Panc1 (cell line): ENCODE data around the gene ADAM10. TPM values are rescaled to one million over a fixed set of nuclear protein-coding genes. Genes with fewer than 3 reads are reported as not detected.
"Not testable (repeated sequence)": the region's sequence is repeated elsewhere in the genome, so short reads cannot be mapped to it uniquely, and the experiment has no call there.

Experiments used
- ATAC-seq: fragments of 200-7000 bp; cut with Tn5 transposase; 2 replicates; pipeline ENCODE4 v1.9.1; 2020; ENCODE audit warnings: mild to moderate bottlenecking, moderate library complexity
- BruUV-seq: library from RNA; stranded (reverse); fragments of 400-500 nt; replicated peaks from 2 replicates; lab custom pipeline; 2021; lab: Mats Ljungman, UMichigan
- CTCF ChIA-PET: fragments of 300-600 bp; sonication (Branson Sonifier 250); formaldehyde crosslinking; loops from one replicate; lab custom pipeline; 2022; ENCODE audit warnings: antibody characterized with exemption; lab: Charles Lee
- POLR2A ChIA-PET: fragments of 300-600 bp; sonication (Branson Sonifier 250); formaldehyde crosslinking; loops from one replicate; lab custom pipeline; 2022; ENCODE audit warnings: antibody characterized with exemption; lab: Charles Lee
- DNase-seq: peaks from one replicate; pipeline ENCODE4 v3.0.0-alpha.2; 2010; ENCODE audit warnings: low read depth, low spot score
- H3K27ac ChIP-seq: 2 replicates; pipeline ENCODE4 v1.5.1; 2011; ENCODE audit warnings: mild to moderate bottlenecking, low read length, inconsistent platforms
- H3K27me3 ChIP-seq: fragments of 200-500 bp; sonication (Bioruptor generic); 2 replicates; pipeline ENCODE4 v1.6.0; 2014; ENCODE audit warnings: low read length, inconsistent platforms; ENCODE audit not compliant: control insufficient read depth, insufficient read depth
- H3K36me3 ChIP-seq: fragments of 200-500 bp; sonication (Bioruptor generic); 2 replicates; pipeline ENCODE4 v1.5.1; 2014; ENCODE audit warnings: inconsistent platforms, mild to moderate bottlenecking, low read length, moderate library complexity; ENCODE audit not compliant: control insufficient read depth, insufficient read depth
- H3K4me1 ChIP-seq: 2 replicates; pipeline ENCODE4 v1.5.1; 2011; ENCODE audit warnings: inconsistent platforms, mild to moderate bottlenecking, low read length, moderate library complexity; ENCODE audit not compliant: control insufficient read depth, insufficient read depth
- H3K4me3 ChIP-seq, 2 experiments: 2 replicates each; pipeline ENCODE4 v1.5.1; 2011 to 2012; ENCODE audit warnings: low read depth in 2 of 2, low read length in 2 of 2, mild to moderate bottlenecking in 2 of 2, inconsistent platforms in 1 of 2, moderate library complexity in 1 of 2
- H3K9me3 ChIP-seq: fragments of 200-500 bp; sonication (Bioruptor generic); 2 replicates; pipeline ENCODE4 v1.5.1; 2014; ENCODE audit warnings: low read depth, mild to moderate bottlenecking, inconsistent platforms, low read length, moderate library complexity; ENCODE audit not compliant: control insufficient read depth, insufficient read depth
- CTCF ChIP-seq: fragments of 450-650 bp; IDR thresholded peaks from 2 replicates; pipeline ENCODE4 v1.5.1; 2017; ENCODE audit warnings: mild to moderate bottlenecking
- POLR2AphosphoS5 ChIP-seq: IDR thresholded peaks from 2 replicates; pipeline ENCODE4 v1.6.1; 2012; ENCODE audit warnings: mild to moderate bottlenecking, low read depth, low read length, moderate library complexity
- REST ChIP-seq, 2 experiments: IDR thresholded peaks; 2 replicates each; pipeline ENCODE4 v1.6.1; 2011 to 2012; ENCODE audit warnings: low read depth in 2 of 2, control low read depth in 1 of 2, low read length in 1 of 2, mild to moderate bottlenecking in 1 of 2, moderate library complexity in 1 of 2; ENCODE audit not compliant: insufficient read depth in 1 of 2
- SIN3A ChIP-seq: IDR thresholded peaks from 2 replicates; pipeline ENCODE4 v1.6.1; 2012; ENCODE audit warnings: low read depth, mild to moderate bottlenecking, low read length, moderate library complexity, borderline replicate concordance; ENCODE audit not compliant: insufficient read depth
- TCF7L2 ChIP-seq: IDR thresholded peaks from 2 replicates; pipeline ENCODE4 v1.6.1; 2011; ENCODE audit warnings: mild to moderate bottlenecking, low read depth, low read length, inconsistent platforms
- in situ Hi-C: cut with HindIII; loops from 2 replicates; pipeline ENCODE4 v1.10.0; 2016; ENCODE audit warnings: low sequenced_read_pairs, low pct_unique_long_range_greater_than_20kb
- intact Hi-C: fragments of 100-400 bp; cut with micrococcal nuclease; formaldehyde crosslinking; loops from one replicate; pipeline ENCODE4 v1.10.0; 2022; ENCODE audit not compliant: unreplicated experiment
- total RNA-seq: library from RNA; stranded (reverse); gene quantifications from one replicate; pipeline ENCODE4 v1.2.1, GENCODE V29; 2021; ENCODE audit not compliant: unreplicated experiment

ADAM10 gene
- total RNA-seq, 1 experiment from 2014 or later = 176 TPM

GRCh38 chr15:58605931-58606530 lies 143.5 kb downstream of the ADAM10 start:
- Histone ChIP-seq H3K4me1 (no peaks in the 10 kb centered on the region), H3K36me3 (no peaks in the 10 kb centered on the region), H3K27me3 (no peaks in the 10 kb centered on the region), H3K4me3 (no peak overlapping the region), H3K9me3 (no peaks in the 10 kb centered on the region), H3K27ac (no peak overlapping the region)
- in situ Hi-C loops = no loop called here
- ATAC-seq (no peak), DNase-seq (no peak)
- TF ChIP-seq TCF7L2 (no peak), CTCF (no peak), SIN3A (no peak), REST (IDR thresholded peaks at IDR 0.05; ENCODE audit: insufficient read depth in 1 of 2, low read depth in 2 of 2, low read length in 1 of 2) (no peak), POLR2AphosphoS5 (no peak)
- intact Hi-C loops = no loop called here
- ChIA-PET CTCF (no interaction called here), POLR2A (no interaction called here)
- BruUV-seq = no TSS peak

- no TSS peak for BruUV-seq
- POLR2A ChIA-PET = interaction anchor here (0.5 kb wide), 1 partner anchor 60 kb away, joined by 3 read pairs; no protein-coding TSS in a partner anchor
- DNase-seq (no peak), ATAC-seq (no peak)
- Histone ChIP-seq H3K36me3 (no peaks in the 10 kb centered on the region; the same call in 1 of the 2 replicates), H3K4me1 (no peaks in the 10 kb centered on the region), H3K27ac (no peak overlapping the region), H3K27me3 (no peaks in the 10 kb centered on the region), H3K4me3 (no peak overlapping the region), H3K9me3 (no peaks in the 10 kb centered on the region)
- intact Hi-C loops = no loop called here
- in situ Hi-C loops = no loop called here
- TF ChIP-seq CTCF (no peak), SIN3A (no peak), TCF7L2 (no peak), REST (IDR thresholded peaks at IDR 0.05; ENCODE audit: insufficient read depth in 1 of 2, low read depth in 2 of 2, low read length in 1 of 2) (no peak), POLR2AphosphoS5 (no peak)
- CTCF ChIA-PET = no interaction called here
Observed at GRCh38 chr15:58604455-58604923, 145.0 kb downstream of the ADAM10 start.

GRCh38 chr15:58603927-58604326 lies 145.6 kb downstream of the ADAM10 start:
- H3K4me3 ChIP-seq, ATAC-seq, intact Hi-C loops, H3K36me3 ChIP-seq, CTCF ChIA-PET, H3K9me3 ChIP-seq, BruUV-seq, H3K27me3 ChIP-seq, H3K27ac ChIP-seq, H3K4me1 ChIP-seq, in situ Hi-C loops, DNase-seq: not testable (repeated sequence)
- POLR2A ChIA-PET = interaction anchor here (0.5 kb wide), 1 partner anchor 59 kb away, joined by 3 read pairs; no protein-coding TSS in a partner anchor
